ENCODE results near the gene THSD4.
"Not testable (repeated sequence)": the region's sequence is repeated elsewhere in the genome, so short reads cannot be mapped to it uniquely, and the experiment has no call there.

THSD4 gene

DNA sequence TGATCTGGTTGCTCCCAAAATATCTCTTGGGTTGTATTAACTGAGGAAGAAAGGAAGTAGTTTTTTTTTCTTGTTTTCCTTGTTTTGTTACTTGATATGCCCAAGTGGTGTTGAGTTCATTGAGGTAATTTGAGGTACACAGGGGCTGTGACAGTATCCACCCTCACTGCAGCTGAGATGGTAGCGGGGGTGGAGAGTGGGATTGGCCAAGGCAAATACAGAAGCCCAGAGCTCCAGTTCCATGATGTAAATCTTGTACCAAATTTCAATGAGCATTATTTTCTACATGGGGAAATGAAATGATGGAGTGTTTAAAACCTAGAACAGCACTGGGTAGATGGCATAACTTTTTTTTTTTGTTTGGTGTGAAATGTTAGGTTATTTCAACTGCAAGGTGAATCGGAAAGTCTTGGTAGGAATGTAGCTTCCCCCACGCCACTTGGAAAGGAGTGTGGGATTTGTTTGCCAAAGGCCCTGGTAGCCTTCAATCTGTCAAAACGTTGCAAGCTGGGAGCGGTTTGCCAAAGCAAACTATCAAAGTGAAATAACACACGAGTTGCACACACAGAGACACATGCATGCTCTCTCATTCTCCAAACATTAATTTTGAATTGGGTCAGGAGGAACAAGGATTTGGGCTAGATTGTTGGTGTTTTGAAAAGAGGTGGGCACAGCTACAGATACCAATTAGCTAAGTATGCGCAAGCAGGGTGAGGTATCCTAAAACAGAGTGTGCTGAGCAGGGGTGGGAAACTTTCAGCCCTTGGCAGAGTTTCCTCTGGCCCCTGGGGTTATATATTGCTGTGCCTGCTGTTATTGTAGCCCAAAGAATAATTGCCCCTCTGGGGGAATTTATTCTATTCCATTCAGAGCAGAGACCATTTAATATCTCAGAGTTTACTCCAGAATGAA, 34.6 kb downstream of the THSD4 start:
- DNase-seq (ENCODE audit: low read depth in 2 of 2) = no peak

DNA sequence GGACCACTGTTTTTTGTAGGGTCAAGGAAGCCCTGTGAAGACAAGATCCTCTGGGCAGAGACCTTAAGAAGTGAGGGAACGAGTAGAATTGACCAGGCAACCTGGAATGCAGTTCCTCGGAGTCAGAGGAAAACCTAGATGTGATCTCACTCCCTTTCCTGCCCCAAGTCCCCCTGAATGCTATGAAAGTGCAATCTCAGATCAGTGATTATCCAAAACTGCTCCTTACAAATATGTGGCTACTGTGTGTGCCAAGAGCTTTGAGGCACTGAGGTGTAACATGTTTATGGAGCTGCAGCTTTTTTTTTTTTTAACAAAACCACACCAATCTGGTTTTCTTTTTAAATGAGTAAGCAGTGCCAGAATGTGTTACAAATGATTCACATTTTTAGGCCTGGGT, 35.8 kb downstream of the THSD4 start:
- DNase-seq (ENCODE audit: low read depth in 2 of 2) = no peak

DNA sequence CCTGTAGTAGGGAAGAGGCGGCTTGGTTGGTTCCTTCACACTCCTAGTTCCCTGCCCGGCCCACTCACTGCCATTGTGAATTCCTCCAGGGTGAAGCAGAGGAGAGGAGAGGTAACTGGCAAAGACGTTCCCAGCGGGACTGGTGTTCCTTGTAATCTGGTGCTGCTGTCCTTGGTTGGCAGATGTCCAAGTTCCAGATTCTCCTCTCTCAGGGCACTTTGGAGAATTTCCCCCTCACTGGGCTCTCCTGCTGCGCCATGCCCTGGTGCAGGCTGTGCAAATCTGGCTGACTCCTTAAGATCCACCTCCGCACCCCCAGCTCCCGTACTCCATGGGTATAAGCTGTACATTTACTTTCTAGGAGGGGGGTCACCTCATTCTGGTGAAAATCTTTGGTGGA, 37.3 kb downstream of the THSD4 start:
- DNase-seq (ENCODE audit: low read depth in 2 of 2) = no peak

DNA sequence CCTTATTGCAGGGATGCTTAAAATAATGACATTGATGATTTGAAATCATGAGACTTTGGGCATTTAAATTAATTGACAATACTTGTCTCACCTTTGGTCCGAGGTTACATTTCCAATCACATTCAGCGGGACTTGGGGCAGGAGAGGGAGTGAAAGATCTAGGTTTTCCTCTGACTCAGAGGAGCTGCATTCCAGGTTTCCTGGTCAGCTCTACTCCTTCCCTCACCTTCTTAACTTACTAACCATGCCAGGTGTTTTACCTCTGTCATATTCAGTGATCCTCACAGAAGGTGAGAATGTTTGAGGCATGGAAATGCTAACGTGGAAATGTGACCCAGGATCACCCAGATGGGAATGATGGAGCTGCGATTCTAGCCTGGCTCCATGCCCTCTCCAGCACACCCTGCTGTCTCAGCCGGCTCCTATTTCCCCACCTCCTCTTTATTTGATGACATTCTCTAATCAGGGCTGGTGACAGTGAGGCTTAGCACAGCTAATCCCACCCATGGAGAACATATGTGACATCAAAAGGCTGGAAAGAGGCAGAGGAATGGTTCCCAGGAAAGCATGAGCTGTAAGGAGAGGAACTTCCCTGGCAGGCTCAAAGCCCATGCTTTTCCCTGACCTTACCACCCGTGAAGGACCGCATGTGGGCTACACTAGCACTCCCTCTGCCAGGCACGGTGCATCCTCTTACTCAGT, 38.7 kb downstream of the THSD4 start:
- DNase-seq (ENCODE audit: low read depth in 2 of 2) = no peak

DNA sequence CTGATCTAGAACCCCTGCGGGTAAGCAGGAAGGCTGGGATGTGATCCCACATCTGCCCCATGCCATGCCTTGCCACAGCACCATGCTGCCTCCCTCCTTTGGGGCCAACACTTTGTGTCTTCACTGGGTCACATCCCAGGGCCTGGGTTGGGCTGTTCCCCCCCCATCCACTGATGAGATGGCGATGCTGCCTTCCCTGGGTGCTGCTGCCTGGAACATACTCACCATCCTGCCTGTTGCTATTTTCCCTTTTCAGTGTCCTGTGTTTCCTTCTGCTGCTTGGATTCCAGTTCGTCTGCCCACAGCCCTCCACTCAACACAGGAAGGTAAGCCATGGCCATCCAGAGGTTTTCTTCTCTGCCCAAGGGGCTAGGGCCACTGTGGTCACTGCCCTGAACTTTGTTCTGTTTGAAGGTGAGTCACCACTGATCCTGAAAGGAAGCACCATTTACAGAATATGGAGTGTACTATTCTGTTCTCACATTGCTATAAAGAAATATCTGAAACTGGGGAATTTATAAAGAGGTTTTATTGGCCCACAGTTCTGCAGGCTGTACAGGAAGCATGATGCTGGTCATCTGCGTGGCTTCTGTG, 39.4 kb downstream of the THSD4 start:
- DNase-seq (ENCODE audit: low read depth in 2 of 2) = no peak

DNA sequence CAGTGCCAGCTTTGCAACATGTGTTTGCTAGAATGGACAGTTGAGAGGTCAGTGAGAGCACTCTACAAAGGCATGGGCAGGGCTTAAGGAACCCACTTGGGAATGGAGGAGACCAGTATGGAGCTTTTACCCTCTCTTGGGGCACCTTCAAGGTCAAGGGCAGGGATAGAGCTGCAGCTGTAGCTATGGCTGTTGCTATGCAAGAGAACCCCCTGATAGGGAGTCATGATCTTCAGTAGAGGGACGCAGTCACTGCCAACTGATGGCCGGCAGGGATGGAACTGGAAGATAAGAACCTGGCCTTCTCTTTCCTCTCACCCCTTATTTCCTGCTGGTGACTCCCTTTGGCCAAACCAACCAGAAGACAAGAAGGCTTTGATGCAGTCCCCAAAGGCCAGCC, 40.3 kb downstream of the THSD4 start:
- DNase-seq (ENCODE audit: low read depth in 2 of 2) = no peak

DNA sequence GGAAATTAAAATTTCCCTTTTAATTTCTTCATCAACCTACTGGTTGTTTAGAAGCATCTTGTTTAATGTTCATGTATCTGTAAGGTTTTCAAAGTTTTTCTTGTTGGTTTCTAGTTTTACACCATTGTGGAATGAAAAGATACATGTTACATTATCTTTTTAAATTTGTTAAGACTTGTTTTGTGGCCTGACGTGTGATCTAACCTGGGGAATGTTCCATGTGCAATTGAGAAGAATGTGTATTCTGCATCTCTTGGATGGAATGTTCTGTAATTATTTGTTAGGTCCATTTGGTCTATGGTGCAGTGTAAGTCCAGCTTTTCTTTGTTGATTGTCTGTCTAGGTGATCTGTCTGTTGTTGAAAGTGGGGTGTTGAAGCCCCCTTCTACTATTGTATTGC, 45.7 kb downstream of the THSD4 start:
- DNase-seq (ENCODE audit: low read depth in 2 of 2) = no peak

DNA sequence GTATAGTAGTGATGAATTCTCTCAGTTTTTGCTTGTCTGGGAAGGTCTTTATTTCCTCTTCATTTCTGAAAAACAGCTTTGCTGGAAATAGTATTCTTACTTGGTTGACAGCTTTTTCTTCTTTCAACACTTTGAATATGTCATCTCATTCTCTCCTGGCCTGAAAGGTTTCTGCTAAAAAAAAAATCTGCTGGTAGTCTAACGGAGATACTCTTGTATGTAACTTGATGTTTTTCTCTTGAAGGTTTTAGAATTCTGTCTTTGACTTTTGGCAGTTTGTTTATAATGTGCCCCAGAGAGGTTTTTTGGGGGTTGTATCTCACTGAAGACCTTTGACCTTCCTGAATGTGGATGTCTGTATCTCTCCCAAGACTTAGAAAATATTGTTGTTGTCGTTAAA, 47.0 kb downstream of the THSD4 start:
- DNase-seq (ENCODE audit: low read depth in 2 of 2) = no peak

DNA sequence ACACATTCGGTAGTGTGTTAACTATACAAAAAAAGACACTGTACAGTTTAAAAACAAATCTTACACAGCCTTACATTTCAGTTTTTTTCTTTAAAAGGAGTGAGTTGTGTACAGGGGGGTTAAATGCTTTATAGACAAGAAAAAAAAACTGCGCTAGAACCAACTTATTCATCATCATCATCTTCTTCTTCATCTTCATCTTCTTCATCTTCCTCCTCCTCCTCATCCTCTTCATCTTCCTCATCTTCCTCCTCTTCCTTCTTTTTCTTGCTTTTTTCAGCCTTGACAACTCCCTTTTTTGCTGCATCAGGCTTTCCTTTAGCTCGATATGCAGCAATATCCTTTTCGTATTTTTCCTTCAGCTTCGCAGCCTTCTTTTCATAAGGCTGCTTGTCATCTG, 49.3 kb downstream of the THSD4 start:
- DNase-seq (ENCODE audit: low read depth in 2 of 2) = not testable (repeated sequence)

DNA sequence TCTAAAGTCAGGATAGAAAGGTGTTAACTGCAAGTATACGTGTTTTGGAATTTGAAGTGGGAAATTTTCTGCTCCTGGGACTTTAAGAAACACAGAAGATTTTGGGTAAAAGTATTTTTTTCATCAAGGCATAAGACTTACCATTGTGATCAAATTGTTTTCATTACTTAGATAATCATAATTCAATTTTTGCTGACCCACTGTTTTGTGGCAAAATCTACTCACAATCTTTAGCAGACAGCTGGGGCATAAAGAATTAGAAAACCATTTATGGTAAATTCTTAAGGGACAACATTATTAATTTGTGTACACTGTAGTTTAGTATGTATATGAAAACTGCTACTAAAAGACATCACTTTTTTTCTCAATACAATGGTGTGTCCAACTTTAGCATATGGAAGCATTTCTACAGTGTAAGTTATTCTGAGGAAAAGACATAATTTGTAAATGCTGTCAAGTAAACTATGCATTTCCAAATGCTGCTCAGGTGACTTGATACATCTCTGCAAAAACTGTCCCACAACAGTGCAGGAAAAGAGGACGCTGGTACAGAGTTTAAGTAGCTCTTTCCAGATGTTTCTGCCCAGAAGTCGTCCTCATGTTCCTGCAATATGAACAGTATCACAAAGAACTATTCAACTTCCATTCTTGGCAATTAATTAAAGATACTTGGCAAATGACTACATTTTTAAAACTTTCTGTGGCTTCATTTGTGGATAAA, 52.3 kb downstream of the THSD4 start:
- no peak for DNase-seq (ENCODE audit: low read depth in 2 of 2)

DNA sequence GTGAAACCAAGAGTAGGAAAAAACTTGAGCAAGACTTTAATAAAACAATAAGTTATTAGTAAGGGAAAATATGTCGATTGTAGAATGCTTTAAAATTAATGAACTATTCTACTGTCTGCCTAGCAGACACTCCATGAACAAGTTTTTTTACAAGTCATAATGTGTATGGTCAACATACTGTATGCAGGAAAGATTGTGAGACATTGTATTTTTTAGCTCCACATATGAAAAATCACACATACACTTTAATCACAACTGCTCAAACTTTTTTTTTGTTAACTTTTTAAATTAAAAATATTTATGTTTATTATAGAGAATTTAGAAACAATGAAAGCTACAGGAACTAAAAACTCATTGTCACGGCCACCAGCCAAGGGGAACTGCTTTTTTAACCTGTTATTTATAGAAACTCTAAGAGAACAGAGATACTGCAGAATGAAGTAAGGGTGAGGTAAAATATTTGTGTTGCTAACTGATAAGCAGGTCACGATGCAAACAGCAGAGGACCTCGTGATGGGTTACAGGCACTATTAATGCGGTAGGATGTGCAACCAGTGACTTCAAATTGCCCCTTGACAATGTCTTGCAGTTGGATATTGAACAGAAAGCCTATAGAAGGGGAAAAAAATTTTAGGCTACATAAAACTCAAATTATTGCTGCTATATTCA, 53.0 kb downstream of the THSD4 start:
- no peak for DNase-seq (ENCODE audit: low read depth in 2 of 2)

DNA sequence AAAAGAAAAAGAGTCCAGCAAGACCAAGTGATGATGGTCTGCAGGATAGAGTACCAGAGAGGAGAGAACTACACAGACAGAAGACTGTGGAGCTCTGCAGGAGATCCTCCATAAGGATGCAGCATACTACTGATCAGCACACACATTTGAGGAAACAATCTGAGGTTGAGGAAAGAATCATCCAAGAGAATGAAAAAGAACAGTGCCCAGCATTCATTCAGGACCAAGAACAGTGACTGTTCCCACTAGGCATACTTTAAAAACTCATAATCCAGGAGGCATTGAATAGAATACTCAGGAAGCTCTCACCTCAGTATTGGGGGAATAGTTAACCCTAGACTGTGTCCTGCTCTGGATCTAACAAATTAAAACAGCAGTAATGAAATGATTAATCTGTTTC, 54.9 kb downstream of the THSD4 start:
- DNase-seq (ENCODE audit: low read depth in 2 of 2) = no peak

DNA sequence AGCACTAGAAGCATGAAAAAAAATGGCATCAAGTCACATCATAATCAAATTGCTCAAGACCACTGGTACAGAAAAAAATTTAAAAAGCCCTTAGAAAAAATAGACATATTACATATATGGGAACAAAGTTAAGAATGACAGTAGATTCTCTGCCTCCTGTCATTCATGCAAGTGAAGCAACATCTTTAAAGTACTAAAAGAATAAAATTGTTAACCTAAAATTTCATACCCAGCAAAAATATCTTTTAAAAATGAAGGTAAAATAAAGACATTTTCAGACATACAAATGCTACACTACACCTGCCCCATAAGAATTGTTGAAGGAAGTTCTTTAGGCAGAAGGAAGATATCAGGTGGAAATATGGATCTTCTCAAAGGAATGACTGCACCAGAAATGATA, 55.9 kb downstream of the THSD4 start:
- DNase-seq (ENCODE audit: low read depth in 2 of 2) = no peak

DNA sequence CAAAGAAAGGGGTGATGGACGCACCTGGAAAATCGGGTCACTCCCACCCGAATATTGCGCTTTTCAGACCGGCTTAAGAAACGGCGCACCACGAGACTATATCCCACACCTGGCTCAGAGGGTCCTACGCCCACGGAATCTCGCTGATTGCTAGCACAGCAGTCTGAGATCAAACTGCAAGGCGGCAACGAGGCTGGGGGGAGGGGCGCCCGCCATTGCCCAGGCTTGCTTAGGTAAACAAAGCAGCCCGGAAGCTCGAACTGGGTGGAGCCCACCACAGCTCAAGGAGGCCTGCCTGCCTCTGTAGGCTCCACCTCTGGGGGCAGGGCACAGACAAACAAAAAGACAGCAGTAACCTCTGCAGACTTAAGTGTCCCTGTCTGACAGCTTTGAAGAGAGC, 59.1 kb downstream of the THSD4 start:
- not testable (repeated sequence) for DNase-seq (ENCODE audit: low read depth in 2 of 2)

DNA sequence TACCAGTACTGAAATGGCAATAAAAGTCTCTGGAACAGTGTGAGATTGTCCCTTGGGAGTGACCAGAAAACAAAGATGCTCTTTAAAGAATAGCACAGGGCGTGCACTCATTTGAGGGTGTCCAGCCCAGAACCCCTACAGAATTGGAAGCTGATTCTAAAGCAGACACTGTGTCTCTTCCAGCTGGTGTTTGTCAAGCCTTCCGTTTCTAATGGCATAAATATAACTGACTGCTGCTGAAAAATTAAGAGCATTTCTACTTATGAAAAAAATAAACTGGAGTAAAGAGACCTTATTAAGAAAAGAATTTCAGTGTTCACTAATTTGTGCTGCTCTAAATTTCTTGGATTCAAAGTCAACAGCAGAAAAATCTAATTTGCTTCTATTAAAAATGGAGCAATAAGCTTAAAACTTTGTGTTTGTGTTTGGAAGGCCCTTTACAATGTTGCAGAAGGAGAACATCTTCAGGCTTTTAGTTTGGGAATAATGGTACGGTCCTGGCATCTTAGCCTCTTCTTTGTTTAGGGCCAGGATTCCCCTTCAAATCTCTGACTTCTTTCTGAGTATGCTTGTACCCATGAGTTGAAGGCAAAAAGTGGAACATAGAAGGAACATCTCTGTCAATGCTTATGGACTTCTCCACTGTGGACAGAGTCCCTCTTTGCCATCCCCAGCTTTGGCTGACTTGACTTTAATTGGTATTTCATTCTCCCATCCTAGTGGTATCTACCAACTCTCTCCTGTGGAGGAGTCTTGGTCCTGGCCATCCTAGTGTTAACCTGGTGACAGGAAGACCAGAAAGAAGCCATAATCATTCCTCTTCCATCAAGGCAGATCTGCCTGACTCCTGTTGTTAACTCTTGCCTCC, 65.9 kb downstream of the THSD4 start:
- no peak for DNase-seq (ENCODE audit: low read depth in 2 of 2)

DNA sequence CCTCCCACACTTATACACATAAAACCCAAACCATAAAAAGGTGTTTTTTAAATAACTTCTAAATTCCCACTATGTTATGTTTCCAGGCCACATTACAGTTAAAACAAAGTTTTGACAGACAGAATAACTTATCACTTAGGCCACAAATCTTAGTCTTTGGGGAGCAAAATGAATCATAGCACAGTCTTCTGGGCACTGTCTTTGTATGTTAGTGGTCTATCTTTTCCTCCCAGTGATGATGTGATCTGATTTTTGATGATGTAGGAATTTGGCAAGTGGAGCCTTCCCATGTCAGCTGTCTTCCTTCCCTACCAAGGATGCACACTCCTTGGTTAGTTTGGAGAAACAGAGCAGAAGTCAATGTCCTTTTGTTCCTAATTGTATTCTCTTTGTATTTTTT, 67.3 kb downstream of the THSD4 start:
- no peak for DNase-seq (ENCODE audit: low read depth in 2 of 2)

DNA sequence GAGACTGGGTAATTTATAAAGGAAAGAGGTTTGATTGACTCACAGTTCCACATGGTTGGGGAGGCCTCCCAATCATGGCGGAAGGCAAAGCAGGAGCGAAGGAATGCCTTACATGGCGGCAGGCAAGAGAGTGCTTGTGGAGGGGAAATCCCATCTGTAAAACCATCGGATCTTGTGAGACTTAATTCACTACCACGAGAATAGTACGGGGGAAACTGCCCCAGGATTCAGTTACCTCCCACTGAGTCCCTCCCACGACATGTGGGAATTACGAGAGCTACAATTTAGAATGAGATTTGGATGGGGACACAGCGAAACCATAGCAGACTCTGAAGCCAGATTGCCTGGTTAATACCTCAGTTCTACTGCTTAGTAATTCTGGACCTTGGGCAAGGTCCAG, 67.8 kb downstream of the THSD4 start:
- DNase-seq (ENCODE audit: low read depth in 2 of 2) = no peak

DNA sequence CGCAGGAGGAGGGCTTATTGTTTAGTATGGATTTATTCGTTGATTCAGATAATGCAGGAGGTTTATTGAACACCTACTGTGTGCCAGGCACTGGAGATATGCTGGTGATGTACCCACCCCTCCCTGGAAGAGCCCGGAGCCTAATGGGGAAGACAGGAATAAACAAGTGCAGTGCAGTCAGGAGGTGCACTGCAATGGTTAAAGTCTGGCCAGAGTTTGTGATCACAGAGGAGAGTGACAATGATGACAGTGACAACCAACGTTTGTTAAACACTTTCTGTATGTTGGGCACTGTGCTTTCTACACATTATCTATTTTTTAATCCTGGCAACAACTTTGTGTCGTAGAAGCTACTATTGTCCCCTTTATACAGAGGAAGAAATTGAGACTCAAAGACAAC, 70.4 kb downstream of the THSD4 start:
- no peak for DNase-seq (ENCODE audit: low read depth in 2 of 2)

DNA sequence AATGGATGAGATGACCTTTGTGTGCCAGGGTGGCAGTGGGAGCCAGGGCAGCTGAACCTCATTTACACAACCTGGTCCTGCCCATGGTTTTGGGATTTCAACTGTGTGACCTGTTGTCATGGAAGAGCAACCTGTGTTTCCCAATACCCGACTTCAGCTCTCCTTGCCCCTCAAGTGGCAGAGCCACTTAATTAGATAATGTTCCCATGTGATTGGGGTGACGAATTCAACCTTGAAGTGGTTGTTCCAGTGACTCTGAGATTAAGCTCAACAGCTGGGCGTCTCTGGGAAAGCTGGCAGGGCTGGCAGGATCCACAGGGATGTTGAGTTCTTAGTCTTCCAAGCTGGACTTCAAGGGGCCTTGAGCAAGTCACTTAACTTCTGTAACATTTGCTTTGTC, 71.0 kb downstream of the THSD4 start:
- DNase-seq (ENCODE audit: low read depth in 2 of 2) = no peak

DNA sequence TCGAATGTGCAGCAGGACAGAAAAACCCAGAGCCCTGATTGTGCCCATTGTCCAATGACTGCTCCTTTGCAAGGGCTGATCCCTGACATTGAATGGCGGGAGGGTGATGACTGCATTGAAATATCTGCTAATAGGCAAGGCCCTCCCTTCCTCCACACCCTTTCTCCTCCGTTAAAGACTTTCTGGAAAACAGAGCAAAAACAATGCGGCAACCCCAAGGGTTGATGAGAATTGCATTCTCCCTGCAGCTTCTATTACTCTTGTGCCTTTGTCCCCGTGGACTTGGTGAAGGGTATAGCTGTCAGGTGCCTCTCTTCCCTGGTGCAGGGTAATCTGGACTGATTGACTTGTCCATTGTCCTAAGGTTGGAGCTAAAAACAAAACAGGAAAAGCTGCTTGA, 71.8 kb downstream of the THSD4 start:
- no peak for DNase-seq (ENCODE audit: low read depth in 2 of 2)

DNA sequence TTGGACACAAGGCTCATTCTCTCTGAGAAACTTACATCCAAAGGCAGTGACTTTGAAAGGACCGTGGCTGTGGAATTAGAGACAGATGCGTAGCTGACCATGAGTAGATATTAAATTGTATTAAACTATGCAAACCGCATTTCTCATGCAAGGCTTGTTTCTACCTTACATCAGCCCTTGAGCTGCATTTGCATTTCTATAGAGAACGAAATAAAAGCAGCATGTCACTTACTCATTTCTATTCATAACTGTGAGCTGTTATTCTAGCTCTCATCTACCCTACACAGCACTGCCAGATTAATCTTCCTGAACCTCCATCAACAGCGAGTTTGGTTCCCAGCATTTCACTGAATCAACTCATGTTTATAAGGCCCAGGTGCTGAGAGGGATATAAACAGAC, 72.3 kb downstream of the THSD4 start:
- no peak for DNase-seq (ENCODE audit: low read depth in 2 of 2)
